GM18861 (cell line): ENCODE results near the gene TRMU.
A peak's percentile ranks its signal among the peaks of the same experiment; 100 is the strongest.

Source experiments
- ATAC-seq: cut with Tn5 transposase; IDR thresholded peaks from one replicate; pipeline ENCODE4 v1.9.1; 2021; ENCODE audit not compliant: unreplicated experiment

Gene TRMU, protein sequence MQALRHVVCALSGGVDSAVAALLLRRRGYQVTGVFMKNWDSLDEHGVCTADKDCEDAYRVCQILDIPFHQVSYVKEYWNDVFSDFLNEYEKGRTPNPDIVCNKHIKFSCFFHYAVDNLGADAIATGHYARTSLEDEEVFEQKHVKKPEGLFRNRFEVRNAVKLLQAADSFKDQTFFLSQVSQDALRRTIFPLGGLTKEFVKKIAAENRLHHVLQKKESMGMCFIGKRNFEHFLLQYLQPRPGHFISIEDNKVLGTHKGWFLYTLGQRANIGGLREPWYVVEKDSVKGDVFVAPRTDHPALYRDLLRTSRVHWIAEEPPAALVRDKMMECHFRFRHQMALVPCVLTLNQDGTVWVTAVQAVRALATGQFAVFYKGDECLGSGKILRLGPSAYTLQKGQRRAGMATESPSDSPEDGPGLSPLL

DNA sequence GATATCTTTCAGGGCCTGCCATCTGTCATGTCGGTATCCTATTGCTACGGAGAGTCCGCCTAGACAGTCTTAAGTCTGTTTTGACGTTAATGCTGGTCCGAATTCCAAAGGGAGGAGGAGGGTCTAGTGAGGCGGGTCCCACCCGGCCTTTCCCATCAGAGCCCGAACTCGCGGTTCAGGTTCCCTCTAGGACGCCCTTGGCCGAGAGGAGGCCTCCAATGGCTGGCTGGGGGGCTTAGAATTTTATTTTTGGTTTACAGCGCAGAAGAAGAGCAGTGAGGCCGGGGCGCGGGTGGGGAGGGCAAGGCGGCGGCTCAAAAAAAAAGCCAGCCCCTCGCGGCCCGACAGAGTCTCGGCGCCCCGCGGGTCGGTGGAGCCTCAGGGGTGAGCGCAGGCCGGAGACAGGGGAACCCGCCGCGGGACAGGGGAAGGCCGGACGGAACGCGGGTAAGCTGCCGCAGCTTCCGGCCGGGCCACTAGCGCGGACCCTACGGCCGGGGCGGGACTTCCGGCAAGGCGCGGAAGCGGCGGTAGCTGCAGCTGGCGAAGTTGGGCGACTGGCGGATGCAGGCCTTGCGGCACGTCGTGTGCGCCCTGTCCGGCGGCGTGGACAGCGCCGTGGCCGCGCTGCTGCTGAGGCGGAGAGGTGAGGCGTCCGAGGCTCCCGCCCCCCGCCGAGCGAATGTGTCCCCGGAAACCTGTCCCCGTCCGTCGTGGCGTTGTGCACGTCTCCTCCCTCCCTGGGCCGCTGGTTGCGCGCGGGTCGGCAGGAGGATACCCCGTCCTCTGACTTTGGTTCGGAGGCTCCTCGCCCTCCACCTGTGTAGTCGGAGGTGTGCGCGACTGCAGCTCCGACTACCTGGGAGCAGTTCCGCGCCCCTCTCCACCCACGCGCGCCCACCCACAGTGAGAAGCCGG lies at the start of gene TRMU:
Gene TRMU (plus strand): TSS at position 514 of the 918 bp plus-strand sequence. CDS start 51 bp downstream, at position 565.
- ATAC-seq, result peak; percentile 76

DNA sequence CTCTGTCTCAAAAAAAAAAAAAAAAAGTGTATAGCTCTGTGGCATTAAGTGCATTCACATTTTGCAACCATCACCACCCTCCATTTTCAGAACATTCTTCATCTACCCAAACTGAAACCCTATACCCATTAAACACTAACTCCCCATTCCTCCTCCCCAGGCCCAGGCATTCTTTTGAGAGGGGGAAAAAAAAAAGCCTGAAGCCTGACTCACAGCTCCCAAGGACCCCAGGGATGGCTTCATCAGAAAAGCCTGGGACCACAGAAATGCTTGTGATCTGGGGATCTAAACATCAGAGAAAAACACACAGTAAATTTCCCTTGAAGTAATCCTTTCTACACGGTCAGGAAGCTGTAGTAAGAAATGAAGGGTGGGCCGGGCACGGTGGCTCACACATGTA lies 49.5 kb upstream of the TRMU start:
- ATAC-seq, result no peak

DNA sequence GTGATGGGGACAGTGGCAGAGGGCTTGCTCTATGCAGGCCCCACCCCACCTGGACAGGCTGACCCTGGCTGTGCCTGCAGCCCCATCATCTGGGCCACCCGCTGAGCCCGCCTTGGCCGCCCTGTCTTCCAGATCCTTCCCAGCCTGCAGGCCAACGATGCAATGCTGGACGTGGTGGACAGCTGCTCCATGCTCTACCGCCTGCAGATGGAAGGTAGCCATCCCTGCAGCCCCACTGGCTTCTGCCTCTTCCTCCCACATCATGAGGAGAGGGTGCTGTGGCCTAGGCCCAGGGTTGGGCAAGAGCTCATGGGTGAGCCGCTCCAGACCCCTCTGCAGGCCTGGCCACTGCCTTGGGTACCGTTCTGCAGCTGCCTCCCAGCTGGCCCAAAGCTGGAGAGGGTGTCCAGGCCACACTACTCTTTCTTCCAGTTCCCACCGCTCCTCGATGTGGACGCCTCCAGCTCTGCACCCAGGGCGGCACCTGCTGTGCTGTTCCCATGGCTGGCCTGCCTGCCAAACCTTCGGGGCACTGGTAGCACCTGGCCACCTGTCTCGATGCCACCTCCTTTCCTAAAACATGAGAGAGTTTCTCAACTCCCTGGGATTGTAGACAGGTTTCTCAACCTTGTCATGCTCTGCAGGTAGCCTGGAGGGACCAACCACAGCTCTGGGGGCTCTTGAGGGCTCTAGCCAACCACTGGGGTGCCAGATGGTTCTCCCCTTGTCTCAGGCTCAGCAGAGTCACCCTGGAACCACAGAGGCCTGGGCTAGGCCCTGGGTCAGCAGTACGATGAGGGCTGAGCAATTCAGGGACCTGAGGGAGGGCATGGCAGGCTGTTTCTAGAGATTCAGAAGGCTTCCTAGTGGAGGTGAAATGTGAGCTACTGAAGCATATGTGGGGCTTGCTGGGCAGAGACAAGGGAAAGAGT lies 48.3 kb upstream of the TRMU start:
- no peak for ATAC-seq

DNA sequence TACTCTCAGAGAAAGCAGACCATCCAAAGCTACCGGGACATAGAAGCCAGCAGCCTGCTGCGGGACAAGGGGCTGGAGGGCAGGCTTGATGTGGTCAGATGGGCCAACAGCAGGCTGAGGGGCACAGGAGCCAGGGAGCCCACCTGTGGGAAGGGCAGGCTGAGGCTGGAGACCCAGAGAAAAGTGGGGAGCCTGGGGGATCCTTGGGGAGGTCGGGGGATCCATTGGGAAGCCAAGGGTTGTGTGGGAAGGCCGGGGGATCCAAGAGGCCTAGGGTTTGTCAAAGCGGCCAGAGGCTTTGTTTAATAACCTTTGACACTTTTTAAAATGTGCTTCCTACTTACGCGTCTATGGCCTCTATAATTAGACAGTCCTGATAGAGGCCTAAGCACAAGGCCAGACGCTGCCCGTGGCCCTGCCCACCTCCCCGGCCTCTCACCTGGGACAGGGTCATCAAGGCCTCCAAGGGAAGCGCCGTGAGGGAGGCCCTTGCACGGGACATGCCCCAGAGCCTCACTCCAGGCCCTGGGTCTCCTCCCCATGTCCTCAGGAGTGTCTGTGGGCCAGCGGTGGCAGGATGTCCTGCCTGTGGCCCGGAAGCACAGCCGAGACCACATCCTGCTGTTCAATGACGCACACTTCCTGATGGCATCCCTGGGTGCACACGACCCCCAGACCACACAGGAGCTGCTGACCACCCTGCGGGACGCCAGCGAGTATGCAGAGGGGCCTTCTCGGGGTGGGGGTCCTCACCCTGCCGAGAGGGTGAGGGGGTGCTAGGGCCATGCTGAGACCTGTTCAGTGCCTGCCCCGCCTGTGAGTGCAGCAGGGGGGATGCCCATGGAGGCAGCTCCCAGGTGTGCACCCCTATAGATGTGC lies 47.4 kb upstream of the TRMU start:
- peak; percentile 60 for ATAC-seq

DNA sequence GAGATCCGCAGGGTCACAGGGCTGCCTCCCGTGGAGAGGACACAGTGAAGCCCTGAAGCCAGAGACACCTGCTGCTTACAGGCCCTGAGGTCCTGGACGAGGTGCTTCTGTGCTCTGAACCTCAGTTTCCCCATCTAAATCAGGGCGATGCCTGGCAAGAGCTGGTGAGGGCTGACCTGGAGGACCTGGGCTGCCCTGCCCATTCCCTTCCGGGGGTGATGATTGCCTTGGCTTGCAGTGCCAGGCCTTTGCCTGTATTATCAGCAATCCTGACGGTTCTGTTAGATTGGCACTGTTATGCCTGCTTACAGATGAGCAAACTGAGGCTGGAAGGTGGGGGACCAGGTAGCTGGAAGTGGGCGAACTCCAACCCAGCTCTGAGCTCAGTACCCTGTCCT lies 46.7 kb upstream of the TRMU start:
- no peak for ATAC-seq

DNA sequence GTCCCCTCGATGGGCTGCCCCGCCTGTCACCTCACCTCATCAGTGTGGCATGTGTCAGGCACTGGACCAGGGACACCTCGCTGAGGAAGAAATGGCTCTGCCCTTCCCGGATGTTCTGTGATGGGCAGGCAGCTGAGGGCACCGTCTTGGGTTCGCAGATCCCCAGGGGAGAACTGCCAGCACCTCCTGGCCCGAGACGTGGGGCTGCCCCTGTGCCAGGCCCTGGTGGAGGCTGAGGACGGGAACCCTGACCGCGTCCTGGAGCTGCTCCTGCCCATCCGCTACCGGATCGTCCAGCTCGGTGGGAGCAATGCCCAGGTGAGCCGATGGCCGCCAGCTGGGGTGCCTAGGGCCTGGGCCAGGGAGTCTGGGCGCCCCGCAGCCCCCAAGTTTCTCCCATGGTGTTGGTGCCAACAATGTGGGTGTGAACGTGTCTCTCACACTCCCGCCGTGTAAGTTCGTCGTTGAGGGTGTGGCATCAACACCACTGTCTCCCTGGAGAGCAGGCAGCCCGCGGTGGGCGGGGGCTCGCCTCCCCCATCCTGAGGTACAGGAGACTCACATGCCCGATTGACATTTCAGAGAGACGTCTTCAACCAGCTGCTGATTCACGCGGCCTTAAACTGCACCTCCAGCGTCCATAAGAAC lies 46.1 kb upstream of the TRMU start:
- no peak for ATAC-seq

DNA sequence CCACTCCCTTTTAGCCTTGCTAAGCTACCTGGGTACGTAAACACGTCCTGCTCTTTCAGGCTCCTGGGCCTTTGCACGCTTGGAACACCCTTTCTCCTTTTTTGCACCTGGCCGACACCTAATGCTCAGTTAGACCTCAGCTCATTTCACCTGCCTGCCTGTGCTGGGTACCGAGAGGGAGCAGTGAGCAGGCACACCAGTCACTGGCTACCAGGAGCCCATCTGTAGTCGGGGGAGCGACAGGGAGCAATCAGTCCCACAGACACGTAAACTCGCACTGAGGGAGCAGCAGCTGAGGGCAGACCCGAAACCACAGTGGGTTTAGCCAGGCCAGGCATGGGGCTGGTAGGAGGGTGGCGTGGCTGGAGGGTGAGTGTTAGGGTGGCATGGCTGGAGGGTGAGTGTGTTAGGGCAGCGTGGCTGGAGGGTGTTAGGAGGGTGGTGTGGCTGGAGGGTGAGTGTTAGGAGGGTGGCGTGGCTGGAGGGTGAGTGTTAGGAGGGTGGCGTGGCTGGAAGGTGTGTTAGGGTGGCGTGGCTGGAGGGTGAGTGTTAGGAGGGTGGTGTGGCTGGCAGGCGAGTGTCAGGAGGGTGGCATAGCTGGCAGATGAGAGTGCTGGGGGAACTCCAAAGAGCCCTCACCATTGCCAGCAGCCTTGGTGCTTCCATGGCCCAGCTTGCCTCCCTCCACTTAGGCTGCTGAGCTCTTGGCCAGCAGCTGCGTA lies 45.2 kb upstream of the TRMU start:
- ATAC-seq, result no peak

DNA sequence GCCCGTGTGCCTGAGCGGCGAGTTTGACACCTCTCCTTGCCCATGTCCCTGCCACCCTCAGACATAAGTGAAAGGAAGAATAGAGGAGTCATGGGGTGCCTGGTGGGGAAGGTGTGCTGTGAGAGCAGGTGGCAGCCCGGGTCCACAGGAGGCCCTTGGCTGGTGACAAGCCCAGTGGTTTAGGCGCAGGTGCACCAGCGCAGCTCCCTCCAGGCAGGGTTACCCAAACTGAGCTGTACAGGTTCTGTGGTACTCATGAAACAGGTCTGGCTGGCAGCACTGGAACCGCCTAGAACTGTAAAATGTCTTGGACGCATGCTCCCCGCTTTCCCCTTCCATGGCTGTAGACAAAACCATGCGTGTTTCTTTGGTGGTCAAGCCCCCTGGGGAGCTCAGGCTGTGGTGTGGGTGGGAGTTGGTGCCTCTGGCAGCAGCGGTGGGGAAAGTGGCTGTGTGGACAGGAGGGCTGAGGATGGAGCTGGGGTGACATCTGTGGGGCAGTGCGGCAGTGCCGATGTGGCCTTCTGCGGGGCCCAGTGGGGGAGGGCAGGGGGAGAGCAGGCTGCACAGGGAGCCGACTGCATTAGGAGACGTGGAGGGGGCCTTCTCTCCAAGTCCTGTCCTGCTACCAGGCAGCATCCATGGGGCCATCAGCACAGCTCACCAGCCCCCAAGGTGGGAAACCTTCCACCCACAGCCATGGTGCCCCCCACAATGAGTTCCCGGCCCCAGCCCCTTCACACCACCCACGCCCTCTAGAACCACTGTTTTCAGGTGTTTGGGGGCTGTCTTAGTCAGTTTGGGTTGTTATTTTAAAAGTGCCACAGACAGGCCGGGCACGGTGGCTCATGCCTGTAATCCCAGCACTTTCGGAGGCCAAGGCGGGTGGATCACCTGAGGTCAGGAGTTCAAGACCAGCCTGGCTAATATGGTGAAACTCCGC lies 44.4 kb upstream of the TRMU start:
- no peak for ATAC-seq

DNA sequence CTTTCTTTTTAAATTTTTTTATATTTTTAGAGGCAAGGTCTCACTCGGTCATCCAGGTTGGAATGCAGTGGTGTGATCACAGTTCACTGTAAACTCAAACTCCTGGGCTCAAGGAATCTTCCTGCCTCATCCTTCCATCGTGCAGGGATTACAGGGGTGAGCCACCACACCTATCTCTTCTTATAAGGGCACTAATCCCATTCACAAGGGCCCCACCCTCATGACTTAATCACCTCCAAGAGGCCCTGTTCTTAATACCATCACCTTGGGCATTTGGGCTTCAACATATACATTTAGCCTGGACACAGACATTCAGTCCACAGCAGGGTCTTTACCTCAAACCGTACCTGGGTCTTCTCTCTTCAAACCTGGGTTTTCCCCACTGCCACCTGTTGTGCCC lies 43.3 kb upstream of the TRMU start:
- ATAC-seq, result no peak

DNA sequence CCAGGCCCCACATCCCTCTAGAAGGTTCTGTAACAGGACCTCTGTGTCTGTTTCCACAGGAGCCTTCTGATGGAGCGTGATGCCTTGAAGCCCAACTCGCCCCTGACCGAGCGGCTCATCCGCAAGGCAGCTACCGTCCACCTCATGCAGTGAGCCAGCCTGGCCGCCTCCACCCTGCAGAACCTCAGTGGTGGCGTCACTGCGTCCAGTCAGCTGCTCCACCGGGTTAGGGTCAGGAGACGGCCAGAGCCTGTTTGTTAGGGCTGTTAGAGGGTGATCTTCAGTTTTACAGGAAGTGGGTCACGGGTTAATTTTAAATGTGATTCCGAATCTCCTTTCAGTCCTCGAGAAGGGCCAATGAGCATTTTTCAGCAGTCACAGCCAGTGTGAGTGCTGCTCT lies 42.8 kb upstream of the TRMU start:
- ATAC-seq, result no peak

DNA sequence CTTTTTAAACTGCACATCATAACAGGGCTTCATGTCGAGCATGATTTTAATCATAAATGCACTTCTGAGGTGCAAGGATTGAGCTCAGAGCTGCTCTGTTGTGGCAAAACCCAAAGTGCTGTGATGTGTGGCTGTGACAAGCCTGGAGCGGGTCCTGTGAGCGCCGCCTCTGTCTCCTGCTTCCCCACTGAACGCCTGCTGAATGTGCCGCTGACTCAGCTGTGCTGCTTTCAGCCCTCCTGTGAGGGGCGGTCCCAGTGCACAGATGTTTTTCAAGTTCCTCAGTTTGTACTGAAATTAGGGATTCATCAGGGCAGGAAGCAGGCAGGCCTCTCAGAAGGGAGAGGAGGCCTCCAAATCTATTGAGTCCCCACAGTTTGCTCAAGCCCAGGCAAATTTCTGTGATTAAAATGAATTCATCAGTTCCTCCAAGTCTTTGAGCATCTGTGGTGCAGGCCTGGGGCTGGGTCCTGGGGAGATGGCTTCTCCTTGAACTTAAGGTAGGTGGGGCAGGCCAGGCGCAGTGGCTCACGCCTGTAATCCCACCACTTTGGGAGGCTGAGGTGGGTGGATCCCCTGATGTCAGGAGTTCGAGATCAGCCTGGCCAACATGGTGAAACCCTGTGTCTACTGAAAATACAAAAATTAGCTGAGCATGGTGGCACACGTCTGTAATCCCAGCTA lies 41.8 kb upstream of the TRMU start:
- ATAC-seq, result no peak

DNA sequence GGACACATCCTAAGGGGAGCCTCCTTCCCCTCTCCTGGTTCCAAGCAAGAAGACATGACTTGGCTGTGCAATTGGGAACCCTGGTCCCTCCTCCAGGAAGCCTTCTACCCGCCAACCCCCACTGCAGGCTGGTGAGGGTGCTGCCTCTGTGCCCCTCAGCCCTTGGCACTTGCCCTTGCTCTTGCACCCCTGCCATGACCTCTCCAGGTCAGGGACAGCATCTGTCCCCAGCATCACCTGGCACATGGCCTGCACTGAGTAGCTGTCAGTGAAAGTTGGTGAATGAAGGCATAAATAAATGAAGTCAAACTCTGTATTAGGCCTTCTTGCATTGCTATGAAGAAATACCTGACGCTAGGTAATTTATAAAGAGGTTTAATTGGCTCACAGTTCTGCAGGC lies 40.7 kb upstream of the TRMU start:
- ATAC-seq, result no peak

DNA sequence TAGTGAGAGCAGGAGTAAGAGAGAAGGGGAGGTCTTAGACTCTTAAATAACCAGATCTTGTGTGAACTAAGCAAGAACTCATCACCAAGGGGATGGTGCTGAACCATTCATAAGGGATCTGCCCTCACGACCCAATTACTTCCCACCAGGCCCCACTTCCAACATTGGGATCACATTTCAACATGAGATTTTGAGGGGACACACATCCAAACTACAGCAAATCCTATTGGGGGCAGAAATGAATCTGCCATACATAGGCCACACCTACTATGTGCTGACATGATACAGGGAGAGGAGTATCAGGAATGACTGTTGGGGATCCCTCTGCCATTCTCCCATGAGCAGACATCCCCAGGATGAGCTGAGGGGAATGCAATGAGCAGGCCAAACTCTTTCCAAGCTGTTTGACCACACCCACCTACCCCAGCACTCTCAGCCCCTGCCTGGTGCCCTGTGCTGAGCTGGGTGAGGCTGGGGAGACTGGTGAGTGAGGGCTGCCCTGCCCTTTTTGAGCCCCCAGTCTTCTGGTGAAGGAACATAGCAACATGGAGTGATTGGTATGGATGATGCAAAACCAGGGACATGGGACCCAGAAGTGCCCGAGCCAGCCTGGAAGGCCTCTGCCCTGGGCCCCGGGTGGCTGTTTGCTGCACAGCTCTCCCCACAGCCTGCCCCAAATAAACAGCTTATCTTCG lies 40.1 kb upstream of the TRMU start:
- ATAC-seq, result no peak

DNA sequence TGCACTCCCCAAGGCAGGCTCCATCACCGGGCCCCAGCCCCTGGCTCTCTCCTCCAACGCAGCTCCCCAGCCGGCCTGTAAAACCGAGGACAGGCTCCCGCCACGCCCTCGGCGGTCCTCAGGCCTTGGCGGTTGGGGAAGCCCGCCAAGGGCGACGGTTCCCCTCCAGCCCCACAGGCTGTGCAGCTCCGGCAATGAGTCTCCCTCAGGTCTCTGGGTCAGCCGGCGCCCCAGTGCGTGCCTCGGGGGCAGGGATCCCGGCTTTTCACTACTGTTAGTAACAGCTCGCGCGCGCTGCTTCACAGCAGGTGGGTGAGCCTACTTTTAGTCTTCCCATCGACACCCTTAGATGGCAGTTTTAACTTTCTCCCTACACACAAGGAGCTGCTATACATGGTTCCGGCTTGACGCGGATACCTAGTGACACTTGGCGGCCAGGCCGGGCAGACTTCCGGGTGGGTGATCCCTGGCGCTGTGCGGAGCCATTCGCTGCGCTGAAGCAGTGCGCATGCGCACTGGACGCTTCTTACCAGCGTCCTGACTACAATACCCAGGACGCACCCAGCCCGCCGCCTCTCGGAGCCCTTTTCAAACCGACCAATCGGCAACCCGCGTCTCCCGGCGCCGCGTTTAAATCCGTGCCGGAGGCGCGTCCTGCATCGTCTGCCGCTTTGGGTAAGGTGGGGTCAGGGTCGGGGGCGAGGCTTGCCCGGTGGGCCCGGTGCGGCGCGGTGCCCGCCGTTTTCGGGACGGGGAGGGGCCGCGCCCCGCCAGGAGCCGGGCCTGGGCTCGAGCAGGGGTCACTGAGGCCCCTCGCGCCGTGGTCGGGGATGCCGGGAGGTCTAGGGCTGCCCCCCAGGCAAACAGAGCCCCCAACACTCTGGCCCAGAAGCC lies 39.0 kb upstream of the TRMU start, which contains the start of gene GTSE1:
Gene GTSE1 (plus strand): TSS at position 614 of the 894 bp plus-strand sequence. CDS start 531 bp downstream, outside the sequence.
- ATAC-seq, result peak; percentile 86

DNA sequence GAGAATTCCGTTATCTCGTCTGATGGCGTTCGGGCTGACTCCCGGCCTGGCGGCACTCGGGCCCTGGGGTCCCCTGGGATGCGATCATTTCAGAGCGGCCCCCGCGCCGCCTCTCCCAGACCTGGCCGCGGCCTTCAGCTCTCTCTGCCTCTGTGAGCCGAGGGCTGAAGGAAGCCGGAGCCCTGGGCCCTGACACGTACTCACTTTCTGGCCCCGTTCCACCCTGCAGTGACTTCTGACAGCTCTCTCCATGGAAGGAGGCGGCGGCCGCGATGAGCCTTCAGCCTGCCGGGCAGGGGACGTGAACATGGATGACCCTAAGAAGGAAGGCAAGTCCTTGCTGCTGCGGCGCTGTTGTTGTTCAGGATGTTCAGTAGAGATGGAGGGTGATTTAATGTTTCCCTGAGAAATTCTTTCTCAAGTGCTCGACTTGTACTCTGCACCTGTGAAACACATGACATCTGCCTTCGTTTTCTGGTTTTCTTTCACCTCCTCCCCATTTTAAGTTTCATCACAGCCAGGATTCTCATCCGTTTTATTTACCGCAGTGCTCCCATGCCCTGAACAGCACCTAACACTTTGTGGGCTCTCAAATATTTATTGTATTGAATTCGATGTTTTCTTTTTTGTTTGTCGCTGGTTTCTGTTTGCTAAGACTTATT lies 38.2 kb upstream of the TRMU start:
- ATAC-seq, result no peak
